ENCODE measurements around the gene COL26A1.
A peak's percentile ranks its signal among the peaks of the same experiment; 100 is the strongest.
"Not testable (repeated sequence)": the region's sequence is repeated elsewhere in the genome, so short reads cannot be mapped to it uniquely, and the experiment has no call there.

Gene COL26A1

GRCh38 chr7:101598986-101599771, 236.5 kb downstream of the COL26A1 start:
- DNase-seq (ENCODE audit: low read depth): no peak

GRCh38 chr7:101599787-101600186, 237.1 kb downstream of the COL26A1 start:
- DNase-seq (ENCODE audit: low read depth): no peak

DNA sequence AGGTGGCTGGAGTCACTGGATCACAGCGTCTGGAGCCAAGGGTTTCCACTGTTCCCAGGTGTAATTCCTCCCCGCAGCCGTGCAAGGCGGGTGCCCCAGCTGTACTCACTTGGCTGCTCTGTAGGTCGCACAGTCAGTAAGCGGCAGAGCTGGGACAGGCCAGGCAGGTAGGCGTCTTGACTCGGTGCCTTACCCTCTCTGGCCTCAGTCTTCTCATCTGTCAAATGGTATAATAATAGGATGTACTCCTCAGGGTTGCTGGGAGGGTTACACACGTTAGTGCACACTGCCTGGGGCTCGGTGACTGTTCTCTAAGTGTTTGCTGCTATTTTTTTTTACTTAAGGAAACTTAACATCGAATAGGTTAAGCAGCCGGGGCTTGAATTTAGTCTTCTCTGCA, 239.4 kb downstream of the COL26A1 start:
- DNase-seq (ENCODE audit: low read depth): no peak

- DNase-seq (ENCODE audit: low read depth): peak; percentile 14
Measured at GRCh38 chr7:101602484-101603241, 240.0 kb downstream of the COL26A1 start.

DNA sequence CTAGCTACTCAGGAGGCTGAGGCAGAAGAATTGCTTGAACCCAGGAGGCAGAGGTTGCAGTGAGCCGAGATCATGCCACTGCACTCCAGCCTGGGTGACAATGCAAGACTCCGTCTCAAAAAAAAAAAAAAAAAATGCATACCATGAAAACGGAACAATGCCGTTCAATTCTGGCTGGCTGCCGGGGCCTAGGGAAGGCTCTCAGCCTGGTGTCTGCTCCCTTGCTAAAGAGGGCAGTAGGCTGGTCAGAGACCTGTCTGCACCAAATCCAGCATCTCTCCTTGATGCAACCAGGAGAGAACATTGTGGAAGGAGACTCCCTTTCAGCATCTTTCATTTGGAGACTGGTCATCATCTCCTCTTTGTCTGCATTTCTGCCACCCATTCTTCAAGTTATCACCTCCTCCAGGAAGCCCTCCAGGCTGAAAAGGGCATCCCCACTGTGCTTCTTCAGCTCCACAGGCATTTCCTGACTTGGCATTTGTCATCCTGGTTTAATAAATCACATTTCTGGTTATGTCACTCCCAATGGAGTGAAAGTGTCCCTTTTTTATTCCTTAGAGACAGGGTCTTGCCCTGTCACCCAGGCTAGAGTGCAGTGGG, 241.8 kb downstream of the COL26A1 start:
- DNase-seq (ENCODE audit: low read depth): no peak

DNA sequence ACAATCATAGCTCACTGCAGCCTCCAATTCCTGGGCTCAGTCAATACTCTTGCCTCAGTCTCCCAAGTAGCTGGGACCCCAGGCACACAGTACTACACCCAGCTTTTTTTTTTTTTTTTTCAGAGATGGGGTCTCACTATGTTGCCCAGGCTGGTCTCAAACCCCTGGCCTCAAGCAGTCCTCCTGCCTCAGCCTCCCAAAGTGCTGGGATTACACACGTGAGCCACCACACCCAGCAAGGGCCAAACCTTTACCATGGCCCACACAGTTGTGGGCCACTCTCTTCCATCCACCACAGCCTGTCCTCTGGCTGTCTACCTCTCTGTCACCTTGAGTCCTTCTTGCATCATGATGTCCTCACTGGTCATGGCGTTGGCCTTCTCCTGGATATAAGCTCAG, 242.3 kb downstream of the COL26A1 start:
- not testable (repeated sequence) for DNase-seq (ENCODE audit: low read depth)

DNA sequence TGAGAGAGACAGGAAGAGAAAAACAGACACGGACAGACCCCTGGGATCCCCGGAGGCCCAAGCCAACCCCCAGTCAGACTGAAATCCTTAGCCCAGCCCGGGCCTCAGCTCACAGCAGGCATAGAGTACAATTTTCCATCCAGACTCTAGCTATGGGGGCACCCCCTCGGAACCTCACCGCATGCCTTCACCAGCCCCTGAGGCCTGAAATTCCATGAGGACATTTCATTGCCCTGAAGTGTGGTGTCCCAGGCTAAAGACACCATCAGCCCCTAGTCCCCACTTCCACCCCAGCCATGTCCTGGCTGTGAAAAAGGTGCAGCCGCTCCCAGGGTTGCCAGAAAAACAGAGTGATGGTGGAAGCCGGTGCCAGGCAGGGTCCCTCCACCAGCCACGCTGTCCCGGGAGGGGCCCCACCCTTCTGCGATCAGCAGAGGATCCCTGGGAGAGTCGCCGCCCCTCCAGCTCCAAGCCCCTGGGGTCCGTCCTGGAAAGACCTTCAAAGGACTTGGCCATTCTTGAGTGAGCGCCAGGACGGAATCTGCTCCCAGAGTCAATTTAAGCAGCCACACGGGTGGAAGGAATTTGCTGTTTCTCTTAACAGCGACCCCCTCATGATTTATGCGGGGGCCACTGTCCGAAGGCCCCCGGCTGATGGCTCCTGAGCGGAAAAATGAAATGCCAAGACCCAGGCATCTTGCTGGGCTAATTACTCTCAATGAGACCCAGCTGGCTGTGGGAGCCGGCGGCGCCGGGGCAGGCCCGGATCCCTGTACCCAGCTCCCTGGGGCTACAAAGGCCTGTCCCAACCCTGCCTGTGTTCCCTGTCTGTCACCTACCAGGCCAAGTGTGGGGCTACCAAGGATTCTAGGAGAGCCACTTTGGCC, 243.2 kb downstream of the COL26A1 start:
- no peak for DNase-seq (ENCODE audit: low read depth)

DNA sequence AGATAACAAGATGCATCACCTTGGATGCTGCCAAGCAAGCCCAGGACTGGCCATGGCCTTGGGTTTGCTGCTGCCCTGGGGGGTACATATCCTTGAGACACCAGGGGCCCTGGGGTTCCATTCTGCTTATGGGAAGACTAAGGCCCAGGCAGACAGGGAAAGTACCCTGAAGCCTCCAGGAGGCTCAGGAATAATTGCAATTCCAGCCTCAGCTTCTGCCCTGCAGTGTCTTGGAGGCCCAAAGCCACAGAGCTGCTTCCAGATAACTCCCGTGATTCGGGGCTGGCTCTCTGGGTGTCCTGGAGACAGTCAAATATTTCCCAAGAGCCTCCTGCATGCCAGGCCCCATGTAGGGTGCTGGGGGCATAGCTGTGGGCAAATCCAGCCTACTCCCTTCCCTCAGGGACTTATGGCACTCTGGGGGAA, 243.8 kb downstream of the COL26A1 start:
- DNase-seq (ENCODE audit: low read depth): no peak

Data from HS-27A (cell line).